Lung microvascular endothelial cell (primary cell): Measurements from ENCODE around the gene CES5A. TPM values are rescaled to one million over a fixed set of nuclear protein-coding genes. Genes with fewer than 3 reads are reported as not detected.
"Not testable (repeated sequence)": the region's sequence is repeated elsewhere in the genome, so short reads cannot be mapped to it uniquely, and the experiment has no call there.

Experiments used
- DNase-seq, 2 donors: peaks; one replicate each; pipeline versions ENCODE4 v3.0.0 to v3.0.0-alpha.2; 2010; ENCODE audit warnings: low read depth in 2 of 2
- total RNA-seq: library from RNA; depleted of rRNA; stranded (reverse); fragments of >200 nt; gene quantifications from 2 replicates; pipeline ENCODE4 v1.2.1, GENCODE V29; 2014

Gene CES5A
- total RNA-seq, 1 donor from 2014 or later, result not detected

DNA sequence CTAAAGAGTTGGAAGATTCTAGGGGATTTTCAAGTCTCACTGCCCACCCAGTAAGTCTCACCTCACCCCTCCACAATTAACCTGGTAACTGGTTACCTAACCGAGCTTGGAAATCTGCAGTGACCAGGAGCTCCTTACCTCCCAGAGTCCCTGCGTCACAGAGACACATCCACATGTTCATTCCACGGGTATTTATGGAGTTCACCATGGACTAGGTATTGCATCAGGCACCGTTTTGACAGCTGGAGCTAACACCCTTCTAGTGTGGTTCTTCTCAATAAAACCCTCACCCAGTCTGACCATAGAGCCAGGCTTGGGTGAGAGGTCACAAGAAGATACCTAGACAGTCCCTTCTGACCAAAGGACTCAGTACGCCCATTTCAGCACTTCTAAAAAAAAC lies 2.1 kb downstream of the CES5A start:
- DNase-seq, result no peak

DNA sequence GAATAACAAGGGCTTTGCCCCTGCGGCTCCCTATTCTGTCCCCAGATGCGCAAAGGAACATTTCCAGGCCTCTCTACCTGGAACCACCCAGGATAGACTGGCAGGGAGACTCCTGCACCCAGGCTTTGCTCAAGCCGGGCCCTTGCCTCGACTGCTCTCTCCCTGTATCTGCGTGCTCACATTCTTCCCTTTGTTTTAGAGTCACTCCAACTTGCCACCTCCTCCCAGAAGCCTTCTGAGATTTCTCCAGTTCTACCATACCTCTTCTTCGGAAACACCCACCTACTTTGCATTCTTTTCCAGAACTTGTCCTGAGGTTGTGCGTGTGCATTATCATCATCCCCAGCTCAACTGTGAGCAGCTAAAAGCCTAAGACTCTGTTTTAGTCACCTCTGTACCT lies 3.0 kb downstream of the CES5A start:
- no peak for DNase-seq

DNA sequence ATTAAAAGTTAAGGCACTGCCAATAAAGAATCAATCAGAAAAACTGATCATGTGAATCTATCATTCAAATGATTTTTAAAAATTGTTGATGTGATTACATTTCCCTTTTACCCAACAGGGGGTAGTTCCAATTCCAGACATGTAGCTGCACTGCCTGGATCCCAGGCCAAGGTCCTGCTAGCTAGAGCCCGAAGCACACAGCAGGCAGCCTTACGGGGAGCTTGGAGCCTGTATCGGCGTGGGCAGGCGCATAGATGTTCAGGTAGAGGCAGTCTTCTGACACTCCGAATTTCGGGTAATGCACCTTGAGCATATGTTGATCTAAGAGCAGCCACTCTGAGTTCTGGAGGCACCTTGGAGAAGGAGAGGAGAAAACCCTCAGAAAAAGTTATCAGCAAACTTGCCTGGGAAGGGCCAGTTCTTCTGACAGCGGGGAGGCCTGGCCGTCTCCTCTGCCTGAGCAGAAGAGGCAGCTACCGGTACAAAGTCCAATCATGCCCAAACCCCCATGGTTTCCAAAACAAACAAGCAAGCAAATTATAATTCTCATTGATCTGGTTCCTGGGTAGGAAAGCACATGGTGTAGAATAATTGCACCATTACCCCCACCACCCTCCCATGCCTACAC lies 3.6 kb downstream of the CES5A start:
- no peak for DNase-seq

DNA sequence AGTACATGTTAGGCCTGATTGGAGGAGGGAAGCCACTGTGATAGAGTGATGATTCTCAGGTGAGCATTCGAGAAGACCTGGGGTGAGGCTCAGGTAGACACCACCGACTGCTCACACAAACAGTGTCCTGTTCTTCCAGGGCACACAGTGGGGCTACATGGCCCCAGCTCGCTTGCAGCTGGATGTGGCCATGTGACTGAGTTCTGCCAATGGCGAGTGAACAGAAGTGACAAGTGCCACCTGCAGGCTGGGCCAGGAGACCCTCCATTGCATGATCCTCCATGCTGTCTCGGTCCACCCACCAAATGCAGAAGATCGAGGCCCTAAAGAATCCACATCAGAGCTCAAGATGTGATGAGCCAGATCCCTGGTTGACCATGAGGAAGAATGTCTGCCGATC lies 6.2 kb downstream of the CES5A start:
- DNase-seq, result no peak

DNA sequence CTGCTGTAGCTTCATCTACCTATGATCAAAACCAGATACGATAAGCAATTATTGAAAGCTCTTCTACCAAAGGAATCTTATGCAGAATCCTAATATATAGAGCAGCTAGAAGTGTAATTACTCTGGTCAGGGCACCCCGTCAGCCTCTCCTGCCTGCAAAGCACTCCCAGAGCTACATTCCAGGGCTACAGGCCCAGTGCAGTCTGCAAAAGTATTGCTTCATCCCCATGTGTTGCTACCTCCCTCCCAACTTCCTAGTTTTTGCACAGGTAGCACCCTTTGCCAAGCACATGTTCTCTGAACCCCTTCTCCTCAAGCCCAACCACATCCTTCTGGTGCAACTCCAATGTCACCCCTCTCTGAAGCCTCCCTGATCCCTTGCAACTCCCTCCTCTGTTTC lies 7.0 kb downstream of the CES5A start:
- no peak for DNase-seq

DNA sequence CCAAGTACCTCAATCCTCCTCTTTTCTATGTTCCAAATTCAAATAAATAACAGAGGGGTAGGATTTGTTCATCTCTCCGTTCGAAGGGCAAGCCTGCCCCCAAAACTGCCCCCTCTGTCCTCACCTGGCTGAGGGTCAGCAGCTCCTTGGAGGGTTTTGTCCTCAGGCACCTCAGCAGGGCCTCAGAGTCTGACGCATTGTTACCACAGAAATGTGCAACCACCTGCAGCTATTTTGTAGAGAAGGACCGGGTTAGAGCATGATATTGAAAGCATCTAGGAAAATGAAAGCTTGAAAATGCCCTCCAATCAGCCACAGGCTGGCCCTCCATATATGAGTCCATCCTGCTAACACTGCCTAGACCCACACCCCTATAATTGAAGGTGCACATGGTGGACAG lies 13.9 kb downstream of the CES5A start:
- DNase-seq, result no peak

DNA sequence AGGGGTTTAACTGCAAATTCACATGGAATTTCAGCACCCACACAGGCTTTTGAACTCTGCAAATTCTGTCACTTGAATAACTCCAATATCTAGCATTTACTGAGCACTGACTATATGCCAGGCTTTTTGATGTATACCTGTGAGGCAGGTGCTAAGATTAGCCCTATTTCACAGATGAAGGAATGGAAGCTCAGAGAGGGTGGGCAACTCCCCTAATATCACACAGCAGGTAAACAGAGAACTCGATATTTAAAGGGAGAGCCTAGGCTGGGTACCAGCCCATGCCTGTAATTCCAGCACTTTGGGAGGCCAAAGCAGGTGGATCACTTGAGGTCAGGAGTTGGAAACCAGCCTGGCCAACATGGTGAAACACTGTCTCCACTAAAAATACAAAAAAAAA lies 17.5 kb downstream of the CES5A start:
- not testable (repeated sequence) for DNase-seq

DNA sequence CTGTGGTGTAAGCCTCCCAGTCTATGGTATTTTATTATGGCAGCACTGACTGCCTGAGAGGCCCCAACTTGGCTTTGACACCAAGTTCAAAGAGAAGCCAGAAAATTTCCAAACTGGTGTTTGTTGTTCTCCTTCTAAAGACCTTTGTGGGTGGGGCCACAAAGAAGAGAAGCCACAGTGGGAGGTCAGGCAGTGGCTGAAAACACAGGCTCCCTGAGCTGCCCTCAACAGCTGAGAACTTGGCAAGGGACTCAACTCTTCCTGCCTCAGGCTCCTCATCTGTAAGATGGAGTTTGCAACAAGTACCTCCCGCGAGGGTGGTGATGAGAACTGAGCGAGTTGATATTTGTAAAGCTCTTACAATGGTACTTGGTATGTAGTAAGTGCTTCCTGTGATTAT lies 18.2 kb downstream of the CES5A start:
- DNase-seq, result no peak

DNA sequence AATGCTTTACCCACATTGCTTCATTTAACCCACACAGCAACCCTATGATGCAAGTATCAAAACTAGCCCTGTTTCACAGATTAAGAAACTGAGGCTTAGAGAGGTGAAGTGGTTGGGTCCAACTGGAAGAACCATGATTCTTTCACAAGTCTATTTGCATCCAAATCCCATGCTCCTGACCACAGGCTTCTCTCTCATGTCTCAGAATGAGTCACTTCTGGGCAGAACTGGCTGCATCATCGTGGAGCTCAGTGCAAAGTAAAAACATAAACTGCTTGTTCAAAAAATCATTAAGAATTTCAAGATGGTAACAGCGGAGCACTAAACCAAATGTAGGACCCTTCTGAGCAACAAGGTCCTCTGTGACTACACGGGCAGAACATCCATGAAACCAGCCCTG lies 22.1 kb downstream of the CES5A start:
- DNase-seq, result no peak

DNA sequence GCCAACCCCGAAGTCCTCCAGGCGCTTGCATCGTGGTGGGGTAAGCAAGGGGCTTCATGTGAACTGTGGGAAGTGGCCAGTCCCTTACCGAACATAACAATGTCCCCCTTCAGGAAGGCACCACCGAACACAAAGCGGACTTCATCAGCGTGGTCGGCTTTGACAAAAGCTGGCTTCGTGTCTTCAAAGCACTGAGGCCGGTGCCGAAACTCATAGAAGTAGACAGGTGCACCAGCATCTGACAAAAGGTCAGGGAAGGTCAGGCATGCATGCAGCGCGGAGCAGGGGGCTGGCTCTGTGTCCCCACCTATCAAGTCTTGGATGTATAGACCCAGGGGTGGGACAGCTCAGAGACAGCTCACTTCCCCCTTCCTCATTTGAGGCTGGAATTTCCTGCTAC lies 25.6 kb downstream of the CES5A start:
- DNase-seq, result no peak

DNA sequence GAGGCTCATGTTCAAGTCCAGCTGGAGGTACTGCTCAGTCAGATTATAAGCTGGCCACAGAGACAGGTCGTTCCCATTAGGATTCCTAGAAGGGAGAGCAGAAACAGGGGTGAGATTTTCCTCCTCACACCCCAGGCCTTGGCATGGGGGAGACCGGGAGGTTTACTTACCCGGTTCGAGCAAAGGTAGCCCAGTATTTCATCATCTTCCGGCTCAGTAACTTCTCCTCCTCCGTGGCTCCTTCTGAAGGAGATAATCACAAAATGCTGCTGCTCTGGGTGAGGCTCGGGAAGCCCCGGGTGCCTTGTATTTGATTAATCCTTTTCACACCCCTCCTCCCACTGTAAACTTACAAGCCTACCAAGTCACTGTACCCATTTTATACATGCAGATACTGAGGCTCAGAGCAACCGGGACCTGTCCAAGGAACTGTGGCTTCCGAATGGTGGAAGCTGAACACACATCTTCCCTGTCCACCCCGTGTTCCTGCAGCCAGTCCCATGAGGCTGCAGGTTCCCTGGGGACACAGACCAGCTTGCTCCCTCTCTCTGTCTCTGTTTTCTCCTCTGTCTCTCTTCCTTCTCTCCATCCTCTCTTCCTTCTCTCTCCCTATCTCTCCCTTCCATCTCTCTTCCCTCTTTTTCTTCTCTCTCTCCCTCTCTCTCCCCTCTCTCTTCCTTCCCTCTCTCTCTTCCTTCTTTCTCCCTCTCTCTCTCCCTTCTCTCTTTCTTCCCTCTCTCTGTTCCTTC lies 28.4 kb downstream of the CES5A start:
- DNase-seq, result no peak

DNA sequence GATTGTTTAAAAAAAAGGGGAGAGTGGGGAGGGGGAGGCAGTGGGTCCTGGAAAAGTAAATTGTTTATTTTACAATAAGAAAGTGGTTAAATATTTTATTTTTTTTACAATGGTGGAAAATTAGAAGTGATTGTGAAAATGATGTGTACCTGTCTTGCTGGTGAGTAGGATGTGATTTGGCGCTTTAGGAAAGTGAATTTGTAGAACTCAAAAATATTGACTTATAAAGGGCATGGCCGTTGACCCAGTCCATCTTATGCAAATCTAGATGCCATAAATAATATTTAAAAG lies 32.1 kb downstream of the CES5A start:
- DNase-seq, result no peak

DNA sequence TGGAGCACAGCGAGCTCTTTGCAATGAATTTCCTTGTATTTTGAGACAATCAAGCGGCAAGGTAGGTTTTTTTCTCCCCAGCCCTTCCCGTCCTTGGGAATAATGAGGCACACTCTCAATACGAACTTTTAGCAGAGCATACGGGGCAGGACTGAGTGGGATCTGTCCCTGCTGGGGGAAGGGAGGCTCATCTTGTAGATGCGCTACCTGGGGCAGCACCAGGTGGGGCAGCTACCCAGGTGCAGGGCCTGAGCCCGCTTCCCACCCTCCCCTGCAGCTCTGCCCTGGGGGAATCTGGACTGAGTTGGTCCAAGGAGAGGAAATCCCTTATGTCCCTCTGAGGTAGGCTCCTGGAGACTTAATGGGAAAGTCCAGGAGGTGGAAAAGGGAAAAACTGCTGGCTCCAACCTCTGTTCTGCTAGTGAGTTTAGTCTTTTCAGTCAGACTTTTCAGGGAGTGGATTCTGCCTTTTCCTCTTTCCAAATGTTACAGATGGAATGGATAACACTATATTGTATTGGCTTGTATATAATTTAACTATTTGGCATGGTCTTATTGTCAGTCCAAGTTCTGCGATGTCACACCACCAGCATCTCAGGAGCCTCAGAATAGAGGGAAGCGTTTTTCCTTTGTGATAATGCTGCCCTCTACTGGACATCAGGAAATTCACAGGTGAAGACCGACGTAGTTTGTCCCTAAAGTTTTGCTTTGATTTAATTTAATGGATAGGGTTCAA lies 32.6 kb downstream of the CES5A start:
- peak; percentile 46 to 62 for DNase-seq

DNA sequence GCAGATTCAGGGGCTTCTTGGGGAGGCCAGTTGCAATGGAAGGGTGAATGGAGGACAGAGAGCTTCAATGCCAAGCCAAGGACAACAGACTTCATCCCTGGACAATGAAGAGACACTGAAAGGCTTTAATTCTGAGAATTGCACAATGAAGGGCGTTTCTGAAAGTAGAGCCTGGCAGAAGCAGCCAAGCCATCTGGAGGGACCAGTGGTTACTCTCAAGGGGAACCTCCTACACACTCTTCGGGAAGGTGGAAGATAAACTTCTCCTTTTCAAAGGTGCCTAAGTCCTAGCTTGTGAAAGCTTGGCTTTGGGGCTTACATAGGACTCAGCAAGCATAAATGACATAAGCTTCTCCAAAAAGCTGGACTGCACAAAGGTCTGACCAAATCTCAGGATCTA lies 36.1 kb downstream of the CES5A start:
- DNase-seq, result no peak

DNA sequence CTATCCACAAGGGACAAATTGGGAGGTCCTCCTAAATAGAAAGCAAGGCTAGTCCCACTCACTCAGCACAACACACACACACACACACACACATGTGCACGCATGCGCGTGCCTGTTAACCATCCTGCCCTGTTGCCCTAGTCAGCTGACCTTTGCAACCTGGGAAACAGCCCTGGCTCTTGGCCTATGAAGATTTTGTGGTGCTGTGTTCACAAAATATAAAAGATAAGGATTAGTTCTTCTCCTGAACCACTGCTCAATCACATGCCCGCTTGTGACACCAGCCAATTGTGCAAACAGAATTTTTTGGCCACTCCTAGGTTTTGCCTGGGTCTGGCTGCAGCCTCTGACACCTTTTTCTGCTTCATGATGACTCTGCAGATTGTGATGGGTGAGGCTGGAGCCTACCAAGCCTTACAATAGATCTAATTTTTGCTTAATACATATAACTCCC lies 39.0 kb downstream of the CES5A start:
- no peak for DNase-seq

DNA sequence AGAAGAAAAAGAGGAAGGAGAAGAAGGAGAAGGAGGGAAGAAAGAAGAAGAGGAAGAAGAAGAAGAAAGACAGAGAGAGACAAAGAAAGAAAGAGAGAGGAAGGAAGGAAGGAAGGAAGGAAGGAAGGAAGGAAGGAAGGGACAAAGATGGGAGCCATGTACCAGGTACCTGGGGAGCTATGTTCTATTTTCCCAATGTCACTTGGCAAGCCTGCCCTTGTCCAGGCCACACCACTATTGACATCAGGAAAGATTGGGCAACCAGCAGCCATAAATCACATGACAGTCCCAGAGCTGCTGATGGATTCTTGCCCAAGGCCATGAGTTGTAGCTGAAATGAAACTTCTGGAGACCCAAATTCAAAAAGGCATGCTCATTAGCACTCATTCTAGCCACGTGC lies 39.6 kb downstream of the CES5A start:
- DNase-seq, result peak in 1 of 2 donors; percentile 29

DNA sequence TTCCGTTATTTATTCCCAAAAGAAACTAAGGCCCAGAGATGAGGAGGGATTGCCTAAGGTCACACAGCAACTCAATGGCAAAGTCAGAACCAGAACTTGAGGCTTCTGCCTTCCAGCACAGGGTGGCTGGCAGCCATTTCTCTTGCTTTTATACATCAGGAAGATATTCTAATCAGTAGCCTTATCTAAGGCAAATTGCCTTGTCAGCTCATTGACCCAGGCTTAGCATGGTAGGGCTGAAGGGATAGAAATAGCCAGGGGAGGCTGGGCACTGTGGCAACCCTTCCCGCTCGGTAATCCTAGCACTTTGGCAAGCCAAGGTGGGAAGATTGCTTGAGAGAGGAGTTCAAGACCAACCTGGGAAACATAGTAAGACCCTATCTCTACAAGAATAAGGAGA lies 40.0 kb downstream of the CES5A start:
- DNase-seq, result not testable (repeated sequence)

DNA sequence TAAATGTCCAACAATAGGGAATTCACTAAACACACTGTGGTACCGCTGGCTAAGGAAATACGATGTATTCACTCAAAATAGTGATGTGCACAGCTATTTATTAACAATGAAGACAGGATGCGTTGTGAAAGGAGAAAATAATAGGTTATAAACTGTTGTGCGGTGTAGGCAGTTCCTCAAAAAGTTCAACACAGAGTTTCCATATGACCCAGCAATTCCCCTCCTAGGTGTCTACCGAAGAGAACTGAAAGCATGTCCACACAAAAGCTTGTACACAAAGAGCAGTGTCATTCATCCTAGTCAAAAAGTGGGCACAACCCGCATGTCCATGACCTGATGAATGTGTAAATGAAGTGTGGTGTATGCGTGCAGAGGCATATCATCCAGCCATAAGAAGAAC lies 41.1 kb downstream of the CES5A start:
- DNase-seq, result no peak

DNA sequence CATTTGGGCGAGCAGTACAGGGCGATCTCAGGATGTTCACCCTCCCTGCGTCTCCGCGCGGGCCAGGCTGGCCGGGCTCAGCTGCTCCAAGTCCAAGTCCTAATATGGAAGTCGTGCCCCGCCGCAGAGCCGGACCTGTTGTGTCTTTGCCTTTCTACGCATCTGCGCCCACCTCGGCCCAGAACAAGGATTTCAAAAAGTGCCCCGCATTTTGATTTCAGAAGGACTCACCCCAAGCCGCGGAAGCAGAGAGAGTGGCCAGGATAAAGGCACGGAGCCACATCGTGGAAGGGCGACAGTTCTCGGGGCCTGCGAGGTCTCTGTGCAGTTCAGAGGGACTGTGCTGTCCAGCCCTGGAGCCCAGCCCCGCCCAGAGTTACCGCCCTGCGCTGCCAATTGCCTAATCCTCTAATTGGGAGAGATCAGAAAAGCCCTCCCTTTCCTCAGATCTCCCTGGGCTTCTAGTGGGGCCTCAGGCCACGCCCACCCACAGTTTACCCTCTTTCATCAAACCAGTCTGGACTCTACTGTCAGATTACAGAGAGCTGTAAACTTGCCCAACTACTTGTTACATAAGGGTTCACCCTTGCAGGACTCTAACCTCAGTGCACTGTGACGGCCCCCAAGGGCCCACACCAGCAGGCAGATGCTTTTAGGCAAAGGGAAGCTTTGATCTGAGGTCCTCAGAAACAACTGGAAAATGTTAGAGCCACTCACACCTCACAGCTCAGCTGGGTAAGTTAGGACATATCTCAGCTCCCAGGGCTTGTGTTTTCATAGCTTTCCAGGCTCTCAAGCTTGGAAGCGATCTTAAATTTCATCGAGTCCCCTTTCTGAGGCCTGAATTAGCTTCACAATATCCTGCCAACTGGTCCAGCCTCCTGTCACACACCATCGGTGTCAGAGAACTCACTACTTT lies 42.1 kb downstream of the CES5A start, which contains the start of gene CES1:
CES1 (minus strand) TSS at position 324 of the 919 bp plus-strand sequence; CDS start at position 283, 41 bp downstream.
- no peak for DNase-seq

DNA sequence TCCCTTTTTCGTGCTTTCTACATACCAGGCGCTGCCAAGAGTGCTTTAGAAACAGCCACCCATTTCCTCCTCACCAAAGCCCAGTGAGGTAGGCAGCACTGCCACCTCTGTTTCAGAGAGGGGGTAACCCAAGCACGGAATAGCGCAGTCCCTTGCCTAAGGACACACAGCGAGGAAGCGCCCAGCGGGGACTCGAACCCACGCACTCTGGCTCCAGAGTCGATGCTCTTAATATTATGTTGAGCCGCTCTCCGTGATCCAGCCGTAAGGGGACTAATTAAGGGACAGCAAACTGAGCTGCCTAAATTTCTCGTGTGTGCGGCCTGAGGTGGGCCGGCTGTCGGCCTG lies 42.8 kb downstream of the CES5A start:
- DNase-seq, result no peak

DNA sequence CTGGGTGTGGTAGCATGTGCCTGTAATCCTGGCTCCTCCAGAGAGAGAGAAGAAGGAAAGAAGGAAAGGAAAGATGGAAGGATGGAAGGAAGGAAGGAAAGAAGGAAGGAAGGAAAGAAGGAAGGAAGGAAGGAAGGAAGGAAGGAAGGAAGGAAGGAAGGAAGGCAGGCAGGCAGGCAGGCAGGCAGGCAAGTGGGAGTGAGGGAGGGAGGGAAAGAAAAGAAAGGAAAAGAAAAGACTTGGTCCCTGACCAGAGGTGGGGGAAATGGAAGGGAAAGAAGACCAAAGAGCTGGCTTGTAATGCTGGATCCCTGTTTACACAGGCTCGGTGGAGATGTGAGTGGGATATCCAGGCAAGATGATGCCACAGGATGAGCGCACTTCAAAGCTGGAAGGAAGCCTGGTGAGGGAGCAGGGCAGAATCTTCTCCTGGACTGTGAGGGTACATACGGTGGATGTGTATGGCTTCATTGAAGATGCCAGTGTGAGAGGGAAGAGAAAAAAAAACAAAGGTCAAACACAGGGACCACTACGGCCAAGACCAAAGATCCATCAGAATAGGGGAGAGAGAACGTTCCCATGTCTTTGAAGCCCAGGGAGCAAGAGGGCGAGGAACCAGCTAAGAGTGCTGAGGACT lies 44.4 kb downstream of the CES5A start:
- DNase-seq, result no peak
